ENCODE results near the gene BLM. TPM values are rescaled to one million over a fixed set of nuclear protein-coding genes. Genes with fewer than 3 reads are reported as not detected.

BLM gene
- total and polyA plus RNA-seq, 2 of the 4 experiments (the other 2 are of a cell fraction) = 2.5 to 6.5 TPM

GRCh38 chr15:90845201-90845949, 128.2 kb downstream of the BLM start:
- H3K4me1 ChIP-seq (ENCODE audit: control insufficient read depth, insufficient read depth, low read length) = peaks cover 7% of the 10 kb centered on the region
- peak overlapping the region; percentile 29 for H3K27ac ChIP-seq (ENCODE audit: insufficient read depth, low read length)
- POLR2A ChIA-PET (ENCODE audit: unreplicated experiment) = no interaction called here
- BruUV-seq (replicated peaks) = no TSS peak
- WGBS, 2 experiments (ENCODE audit: extremely low coverage in 2 of 2, insufficient read length in 1 of 2) = 0% methylated on average over 1 of the region's 9 CpGs; no CpG with 5 or more reads in 1 of the 2 experiments
- H2BK120ac ChIP-seq (ENCODE audit: low read depth, low read length) = peak overlapping the region; percentile 50
- peak; percentile 97 for DNase-seq
- H3K4me3 ChIP-seq (ENCODE audit: insufficient read depth, low read depth, low read length) = no peak overlapping the region
- H3K56ac ChIP-seq (ENCODE audit: extremely low read depth, insufficient read depth, low read length) = no peak overlapping the region
- H3K79me1 ChIP-seq (ENCODE audit: low read depth in 1 of 2, low read length in 2 of 2) = no peaks in the 10 kb centered on the region
- H2AK9ac ChIP-seq (replicated peaks; ENCODE audit: low read depth, low read length, poor library complexity) = peak overlapping the region; percentile 12
- no peak overlapping the region; the same call in 1 of the 2 replicates for H4K5ac ChIP-seq (ENCODE audit: low read depth, low read length)
- peak overlapping the region; percentile 1; the same call in 1 of the 2 replicates for H3K18ac ChIP-seq (ENCODE audit: low read depth, low read length)
- H3K27me3 ChIP-seq (ENCODE audit: control insufficient read depth, insufficient read depth, low read length) = no peaks in the 10 kb centered on the region
- no peaks in the 10 kb centered on the region for H3K9me3 ChIP-seq (ENCODE audit: control insufficient read depth, insufficient read depth, low read length)
- H2AFZ ChIP-seq (replicated peaks; ENCODE audit: low read length, poor library complexity) = peak overlapping the region; percentile 75
- no peak overlapping the region for H3K4me2 ChIP-seq (ENCODE audit: low read depth, low read length)
- H3K14ac ChIP-seq (replicated peaks; ENCODE audit: low read depth, low read length) = no peak overlapping the region
- no peak overlapping the region for H3K9ac ChIP-seq (ENCODE audit: low read depth, low read length)
- peak overlapping the region; percentile 29; the same call in 1 of the 3 replicates for H2BK15ac ChIP-seq (ENCODE audit: low read depth, low read length)
- H4K8ac ChIP-seq (ENCODE audit: low read depth in 2 of 2, low read length in 2 of 2) = peak overlapping the region in 1 of 2 experiments; percentile 65; a peak in 2 of 4 replicates
- H2AK5ac ChIP-seq (ENCODE audit: low read depth, low read length) = peak overlapping the region; percentile 65; the same call in 1 of the 2 replicates
- H3K36me3 ChIP-seq (ENCODE audit: control insufficient read depth, insufficient read depth, low read length) = no peaks in the 10 kb centered on the region
- CTCF ChIA-PET = interaction anchor here (0.7 to 1.0 kb wide), 2 partner anchors 11 to 200 kb away, joined by 6 to 7 read pairs; no protein-coding TSS in a partner anchor
- H3K4ac ChIP-seq (ENCODE audit: low read depth, low read length) = peak overlapping the region; percentile 36; the same call in 1 of the 2 replicates
- in situ Hi-C loops (cut with MboI; ENCODE audit: low sequenced_read_pairs) = no loop called here
- peak overlapping the region; percentile 64 for H2BK5ac ChIP-seq (ENCODE audit: low read depth, low read length, poor library complexity, severe bottlenecking)
- peaks cover 6% of the 10 kb centered on the region; the same call in 1 of the 2 replicates for H3K9me1 ChIP-seq (ENCODE audit: insufficient read depth, low read length)
- intact Hi-C loops (cut with micrococcal nuclease) = no loop called here
- H2BK20ac ChIP-seq (ENCODE audit: low read depth, low read length) = peak overlapping the region; percentile 8; the same call in 1 of the 2 replicates
- dilution Hi-C loops (cut with HindIII; ENCODE audit: low sequenced_read_pairs, unreplicated experiment) = no loop called here
- peak; percentile 98 for ATAC-seq (ENCODE audit: low read depth)
- H3K23ac ChIP-seq (ENCODE audit: low read depth, low read length) = no peak overlapping the region
- H4K91ac ChIP-seq (ENCODE audit: insufficient read depth, low read depth, low read length) = peak overlapping the region; percentile 19; the same call in 1 of the 2 replicates
- no peaks in the 10 kb centered on the region for H4K20me1 ChIP-seq (ENCODE audit: insufficient read depth, low read length)
- TF ChIP-seq BHLHE40 (IDR thresholded peaks at IDR 0.05; ENCODE audit: low read depth, low read length) (peak; percentile 65; the same call in 1 of the 2 replicates), CTCF (conservative IDR thresholded peaks at IDR 0.05; ENCODE audit: low read depth, low read length) (no peak), FOS (IDR thresholded peaks at IDR 0.05; ENCODE audit: low read depth, low read length) (peak; percentile 93), MXI1 (IDR thresholded peaks at IDR 0.05; ENCODE audit: borderline replicate concordance, low read depth, low read length) (0 out of 2 replicates have a peak, but pooled peaks have one; percentile 38), CEBPB (IDR thresholded peaks at IDR 0.05; ENCODE audit: low read depth, low read length) (peak; percentile 84), ELK1 (IDR thresholded peaks at IDR 0.05; ENCODE audit: borderline replicate concordance, low read depth, low read length) (no peak), RAD21 (IDR thresholded peaks at IDR 0.05; ENCODE audit: low read length) (0 out of 2 replicates have a peak, but pooled peaks have one; percentile 2), POLR2A (IDR thresholded peaks at IDR 0.05; ENCODE audit: low read depth, low read length) (no peak), RFX5 (IDR thresholded peaks at IDR 0.05; ENCODE audit: low read depth, low read length) (no peak), USF2 (IDR thresholded peaks at IDR 0.05; ENCODE audit: low read depth, low read length) (no peak), NFE2L2 (IDR thresholded peaks at IDR 0.05; ENCODE audit: low read depth, low read length) (peak; percentile 51; the same call in 1 of the 2 replicates), RCOR1 (IDR thresholded peaks at IDR 0.05; ENCODE audit: insufficient replicate concordance, low read length) (no peak), MAZ (IDR thresholded peaks at IDR 0.05; ENCODE audit: borderline replicate concordance, low read depth, low read length) (peak; percentile 78; the same call in 1 of the 2 replicates)
